Stimulated activated CD8-positive, alpha-beta memory T cell treated with anti-CD3 and anti-CD28 coated beads, Interleukin-15, amount 100 ng/mL, for 1 hour (primary cell): ENCODE results near the gene MYBPH.

Source experiments
- DNase-seq: peaks from one replicate; pipeline ENCODE4 v3.0.0-alpha.2; 2020; ENCODE audit warnings: low read depth

Gene MYBPH

DNA sequence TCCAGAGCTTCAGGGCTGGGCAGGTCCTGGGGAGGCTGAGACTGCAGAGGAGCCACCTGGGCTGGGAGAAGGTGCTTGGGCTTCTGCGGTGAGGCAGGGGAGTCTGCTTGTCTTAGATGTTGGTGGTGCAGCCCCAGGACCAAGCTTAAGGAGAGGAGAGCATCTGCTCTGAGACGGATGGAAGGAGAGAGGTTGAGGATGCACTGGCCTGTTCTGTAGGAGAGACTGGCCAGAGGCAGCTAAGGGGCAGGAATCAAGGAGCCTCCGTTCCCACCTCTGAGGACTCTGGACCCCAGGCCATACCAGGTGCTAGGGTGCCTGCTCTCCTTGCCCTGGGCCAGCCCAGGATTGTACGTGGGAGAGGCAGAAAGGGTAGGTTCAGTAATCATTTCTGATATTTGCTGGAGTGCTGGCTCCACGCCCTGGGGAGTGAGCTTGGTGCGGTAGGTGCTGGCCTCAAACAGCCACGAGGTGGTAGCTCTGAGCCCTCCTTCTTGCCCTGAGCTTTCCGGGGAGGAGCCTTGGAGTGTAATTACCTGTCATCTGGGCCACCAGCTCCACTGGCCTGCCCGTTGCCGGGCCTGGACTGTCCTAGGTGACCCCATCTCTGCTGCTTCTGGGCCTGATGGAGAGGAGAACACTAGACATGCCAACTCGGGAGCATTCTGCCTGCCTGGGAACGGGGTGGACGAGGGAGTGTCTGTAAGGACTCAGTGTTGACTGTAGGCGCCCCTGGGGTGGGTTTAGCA, 9.3 kb downstream of the MYBPH start:
- DNase-seq, result no peak

- DNase-seq, result no peak
Measured at GRCh38 chr1:203165800-203166161, 9.8 kb downstream of the MYBPH start.

DNA sequence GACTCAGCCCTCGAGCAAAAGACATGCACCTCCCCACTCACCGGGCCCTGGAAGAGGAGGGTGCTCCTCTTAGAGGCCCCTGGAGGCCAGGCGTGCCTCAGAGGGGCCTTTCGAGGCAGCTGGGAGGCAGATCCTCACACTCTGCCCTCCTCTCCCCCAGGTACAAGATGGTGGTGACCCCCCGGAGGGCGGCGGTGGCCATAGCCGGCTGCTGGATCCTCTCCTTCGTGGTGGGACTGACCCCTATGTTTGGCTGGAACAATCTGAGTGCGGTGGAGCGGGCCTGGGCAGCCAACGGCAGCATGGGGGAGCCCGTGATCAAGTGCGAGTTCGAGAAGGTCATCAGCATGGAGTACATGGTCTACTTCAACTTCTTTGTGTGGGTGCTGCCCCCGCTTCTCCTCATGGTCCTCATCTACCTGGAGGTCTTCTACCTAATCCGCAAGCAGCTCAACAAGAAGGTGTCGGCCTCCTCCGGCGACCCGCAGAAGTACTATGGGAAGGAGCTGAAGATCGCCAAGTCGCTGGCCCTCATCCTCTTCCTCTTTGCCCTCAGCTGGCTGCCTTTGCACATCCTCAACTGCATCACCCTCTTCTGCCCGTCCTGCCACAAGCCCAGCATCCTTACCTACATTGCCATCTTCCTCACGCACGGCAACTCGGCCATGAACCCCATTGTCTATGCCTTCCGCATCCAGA, 10.4 kb downstream of the MYBPH start:
- no peak for DNase-seq

GRCh38 chr1:203163891-203164635, 11.6 kb downstream of the MYBPH start:
- DNase-seq, result no peak

DNA sequence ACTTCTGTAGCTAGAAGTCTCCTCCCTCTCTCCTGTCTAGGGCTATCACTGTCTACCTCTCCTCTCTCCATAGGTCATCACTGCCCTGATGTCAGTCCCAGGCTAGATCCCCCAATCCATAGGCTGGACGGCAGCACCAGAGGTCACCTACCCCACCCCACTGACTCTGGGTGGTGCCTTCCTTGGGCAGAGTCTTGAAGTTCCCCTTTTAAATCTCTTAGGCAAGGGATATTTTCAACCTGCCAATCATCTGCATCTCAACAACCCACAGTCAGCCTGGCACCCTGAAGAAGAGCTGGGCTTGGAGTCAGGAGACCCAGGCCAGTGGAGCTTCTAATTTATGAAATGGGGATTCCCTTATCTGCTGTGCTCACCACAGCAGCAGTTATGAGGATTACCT, 13.2 kb downstream of the MYBPH start:
- no peak for DNase-seq

DNA sequence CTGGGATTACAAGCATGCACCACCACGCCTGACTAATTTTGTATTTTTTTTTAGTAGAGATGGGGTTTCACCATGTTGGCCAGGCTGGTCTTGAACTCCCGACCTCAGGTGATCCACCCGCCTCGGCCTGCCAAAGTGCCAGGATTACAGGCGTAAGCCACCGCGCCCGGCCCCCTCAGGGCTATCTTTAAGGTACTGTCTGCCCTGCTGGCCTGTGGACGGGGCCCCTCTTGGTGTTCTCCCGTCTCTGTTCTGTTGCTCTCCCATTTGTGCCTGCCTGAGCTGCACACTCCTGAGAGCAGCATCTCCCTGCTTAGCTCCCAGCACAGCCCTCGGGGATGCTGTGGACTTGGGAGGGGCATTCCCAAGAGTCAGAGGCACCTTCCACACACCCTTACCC, 13.9 kb downstream of the MYBPH start:
- DNase-seq, result no peak

DNA sequence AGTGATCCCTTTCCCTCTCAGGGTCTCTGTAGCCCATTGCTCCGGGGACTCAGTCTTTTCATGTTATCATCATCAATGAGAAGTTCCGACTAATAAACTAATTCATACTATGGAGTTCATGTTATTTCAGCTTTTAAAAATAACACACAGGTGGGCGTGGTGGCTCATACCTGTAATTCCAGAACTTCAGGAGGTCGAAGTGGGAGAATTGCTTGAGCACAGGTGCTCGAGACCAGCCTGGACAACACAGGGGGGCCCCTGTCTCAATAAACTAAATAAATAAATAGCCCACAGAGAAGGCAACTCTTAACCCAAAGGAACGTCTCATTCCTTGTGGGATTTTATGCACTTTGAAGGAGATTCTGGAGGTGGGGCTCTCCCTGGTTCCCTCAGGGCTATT, 14.5 kb downstream of the MYBPH start:
- no peak for DNase-seq

DNA sequence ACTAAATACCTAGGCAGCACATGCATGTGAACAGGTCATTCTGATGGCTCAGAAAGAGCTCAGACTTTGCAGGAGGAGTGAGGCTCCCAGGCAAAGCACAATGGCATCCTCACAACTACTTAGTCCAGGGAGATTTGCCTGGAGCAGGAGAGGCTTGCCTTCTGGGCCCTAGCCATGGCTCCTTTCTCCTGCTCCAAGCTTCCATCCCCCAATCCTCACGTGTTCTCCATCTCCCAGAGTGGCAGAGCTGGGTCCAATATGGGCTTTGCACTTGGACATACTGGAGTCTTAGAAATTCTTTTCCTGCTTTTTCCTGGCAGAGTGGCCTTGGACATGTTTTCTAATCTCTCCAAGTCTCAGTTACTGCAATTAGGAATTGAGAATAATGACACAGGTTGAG, 15.8 kb downstream of the MYBPH start:
- DNase-seq, result no peak

DNA sequence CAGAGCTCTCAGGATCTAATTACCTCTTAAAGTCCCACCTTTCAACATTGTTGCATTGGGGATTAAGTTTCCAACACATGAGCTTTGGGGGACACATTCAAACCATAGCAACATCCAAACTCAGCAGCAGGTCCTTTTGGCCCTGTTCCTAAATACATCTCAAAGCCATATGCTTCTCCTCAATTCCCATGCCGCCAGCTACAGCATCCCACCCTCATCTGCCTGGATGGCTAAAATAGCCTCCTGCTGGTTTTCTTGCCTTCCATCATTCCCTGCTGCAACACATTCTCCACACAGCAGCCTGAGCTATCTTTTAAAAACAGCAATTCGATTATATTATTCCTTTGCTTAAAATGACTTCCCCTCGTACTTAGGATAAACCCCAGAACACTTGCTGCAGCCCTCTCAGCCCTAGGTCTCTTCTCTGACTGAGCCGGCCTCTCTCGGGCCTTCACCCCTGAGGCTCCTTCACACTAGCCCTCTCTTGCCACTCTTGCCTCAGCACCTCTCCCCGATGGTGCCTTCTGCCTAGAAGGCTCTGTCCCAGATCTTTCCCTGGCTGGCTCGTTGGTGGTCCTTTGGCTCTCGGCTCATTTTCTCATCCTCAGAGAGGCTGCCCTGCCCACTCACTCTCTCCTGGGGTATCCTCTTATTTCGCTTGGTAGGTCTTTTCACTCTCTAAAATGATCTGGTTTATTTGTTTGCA, 16.5 kb downstream of the MYBPH start:
- DNase-seq, result no peak

DNA sequence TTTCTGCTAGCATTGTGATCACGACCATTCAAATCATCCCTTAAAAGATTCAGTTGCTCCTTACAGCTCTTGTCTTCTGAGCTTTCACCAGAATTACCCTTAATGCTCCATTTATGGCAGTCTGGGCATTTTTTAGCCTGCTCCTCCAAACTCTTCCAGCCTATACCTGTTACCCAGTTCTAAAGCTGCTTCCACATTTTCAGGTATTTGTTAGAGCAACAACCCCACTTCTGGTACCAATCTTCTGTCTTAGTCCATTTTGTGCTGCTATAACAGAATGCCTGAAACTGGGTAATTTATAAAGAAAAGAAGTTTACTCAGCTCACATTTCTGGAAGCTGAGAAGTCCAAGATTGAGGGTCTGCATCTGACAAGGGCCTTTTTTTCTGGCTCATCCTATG, 17.2 kb downstream of the MYBPH start:
- no peak for DNase-seq

DNA sequence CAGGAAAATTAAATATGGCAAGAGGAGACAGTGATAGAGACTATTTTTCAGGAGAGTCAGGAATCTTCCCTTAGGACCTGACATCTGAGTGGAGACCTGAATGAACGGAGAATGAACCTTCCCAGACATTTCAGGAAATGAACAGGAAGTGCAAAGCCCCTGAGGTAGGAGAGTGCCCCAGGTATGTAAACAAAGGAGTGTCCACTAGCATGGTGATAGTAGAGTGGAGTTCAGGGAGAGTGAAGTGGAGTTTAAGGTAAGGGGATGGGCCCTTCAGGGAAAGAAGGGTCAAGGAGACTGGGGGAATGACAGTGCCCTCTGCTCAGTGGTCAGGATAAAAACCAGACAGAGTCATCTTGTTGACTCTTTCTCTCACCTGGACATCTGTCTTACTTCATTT, 19.3 kb downstream of the MYBPH start:
- no peak for DNase-seq

DNA sequence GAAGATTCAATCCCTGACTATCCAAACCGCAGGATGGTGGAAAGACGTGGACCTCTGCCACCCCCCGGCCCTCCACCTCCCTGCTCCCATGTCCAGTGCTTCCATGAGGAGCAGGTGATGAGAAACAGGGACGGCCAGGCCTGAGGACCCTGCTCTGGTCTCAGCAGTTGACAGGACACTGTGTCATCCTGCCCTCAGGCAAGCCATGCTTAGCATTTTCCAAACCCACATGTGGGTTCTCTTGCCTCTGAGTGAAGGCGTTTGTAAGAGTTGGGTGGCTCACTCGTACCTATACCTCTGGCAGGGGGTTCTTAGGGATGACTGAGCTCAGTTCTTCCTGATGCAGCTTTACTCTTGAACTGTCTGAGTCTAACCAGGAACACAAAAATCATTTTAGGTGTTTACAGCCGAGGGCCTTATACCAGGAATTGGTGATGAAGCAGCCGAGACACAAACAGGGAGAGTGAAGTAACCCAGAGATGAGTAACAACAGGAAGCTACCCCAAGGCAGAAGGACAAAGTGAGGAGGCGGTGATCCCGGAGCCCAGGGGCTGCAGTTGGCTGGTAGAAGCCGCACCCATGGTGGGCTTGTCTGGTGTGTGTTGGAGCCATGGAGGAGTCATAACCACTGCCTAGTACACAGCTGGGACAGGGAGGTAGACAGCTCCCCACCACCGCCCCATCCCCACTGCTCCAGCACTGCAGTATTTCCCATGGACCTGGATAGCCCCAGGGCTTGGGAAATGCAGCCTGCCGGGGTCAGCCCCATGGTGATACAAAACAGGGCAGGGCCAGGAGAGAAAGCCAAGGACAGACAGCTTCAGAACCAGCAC, 21.4 kb downstream of the MYBPH start:
- no peak for DNase-seq

- no peak for DNase-seq
Measured at GRCh38 chr1:203153051-203153988, 22.3 kb downstream of the MYBPH start.

DNA sequence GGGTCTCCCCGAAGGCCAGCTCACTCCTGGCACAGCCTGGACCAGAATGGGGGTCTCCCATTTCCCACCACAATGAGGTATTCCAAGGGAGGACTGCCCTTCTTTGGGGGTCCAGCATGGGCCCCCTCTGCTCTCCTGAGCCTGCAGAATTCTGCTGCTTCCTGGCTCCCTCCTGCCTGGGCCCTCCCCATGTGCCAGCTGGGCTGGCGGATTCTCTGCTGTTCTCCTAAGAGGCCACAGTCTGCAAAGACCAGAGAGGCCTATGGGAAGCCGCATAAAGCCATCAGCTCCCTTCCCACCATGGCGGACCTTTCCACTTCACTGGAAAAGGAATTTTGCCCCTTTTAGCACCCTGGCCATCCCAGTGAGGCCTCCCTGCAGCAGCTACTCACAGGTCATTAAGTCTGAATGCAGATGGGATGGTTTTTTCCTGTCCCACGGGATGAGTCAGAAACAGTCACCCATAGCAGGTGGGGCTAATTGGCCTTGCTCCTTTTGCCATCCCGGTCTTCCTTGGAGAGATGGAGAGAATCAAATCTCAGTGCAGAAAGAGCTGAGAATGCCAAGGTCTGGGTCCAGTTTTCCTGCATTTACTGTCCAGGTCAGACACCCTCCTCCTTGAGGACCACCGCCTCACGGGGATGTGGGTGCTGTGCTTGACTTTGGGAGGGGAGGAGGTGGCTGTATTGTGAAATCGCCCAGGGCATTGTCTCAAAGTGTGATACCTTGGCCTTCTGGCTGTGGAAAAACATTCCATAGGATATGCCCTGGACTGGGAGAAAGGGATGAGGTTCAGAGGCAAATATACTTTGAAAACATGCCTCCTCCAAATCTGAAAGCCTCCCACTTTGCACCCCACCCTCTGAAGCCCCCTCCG, 23.2 kb downstream of the MYBPH start:
- no peak for DNase-seq

- DNase-seq, result no peak
Measured at GRCh38 chr1:203151362-203152157, 24.1 kb downstream of the MYBPH start.

- no peak for DNase-seq
Measured at GRCh38 chr1:203150511-203151297, 24.9 kb downstream of the MYBPH start.

- DNase-seq, result no peak
Measured at GRCh38 chr1:203149188-203149840, 26.3 kb downstream of the MYBPH start.
